Astrocyte (in vitro differentiated cells and primary cell): Measurements from ENCODE around the gene TBXAS1. TPM values are rescaled to one million over a fixed set of nuclear protein-coding genes. Genes with fewer than 3 reads are reported as not detected.

Experiments used
- DNase-seq: peaks from one replicate; pipeline ENCODE4 v3.0.0-alpha.2; 2010; ENCODE audit warnings: low read depth
- FAIRE-seq: peaks from 2 replicates; lab custom pipeline; 2011; peaks lifted over from hg19 to GRCh38; lab: Jason Lieb, UNC
- H2AFZ ChIP-seq: 2 replicates; pipeline ENCODE4 v1.6.0; 2012; ENCODE audit warnings: low read depth, low read length, inconsistent platforms
- H3K27ac ChIP-seq: 2 replicates; pipeline ENCODE4 v1.5.1; 2011; ENCODE audit warnings: low read depth, low read length, inconsistent platforms
- H3K27me3 ChIP-seq: 2 replicates; pipeline ENCODE4 v1.6.0; 2011; ENCODE audit warnings: low read length, inconsistent platforms; ENCODE audit not compliant: insufficient read depth
- H3K36me3 ChIP-seq: 2 replicates; pipeline ENCODE4 v1.5.1; 2011; ENCODE audit warnings: low read length, inconsistent platforms; ENCODE audit not compliant: insufficient read depth
- H3K4me1 ChIP-seq: 2 replicates; pipeline ENCODE4 v1.5.1; 2011; ENCODE audit warnings: low read length, inconsistent platforms; ENCODE audit not compliant: insufficient read depth
- H3K4me2 ChIP-seq: 2 replicates; pipeline ENCODE4 v1.6.0; 2012; ENCODE audit warnings: low read length, inconsistent platforms
- H3K4me3 ChIP-seq: 2 replicates; pipeline ENCODE4 v1.5.1; 2011; ENCODE audit warnings: low read depth, mild to moderate bottlenecking, low read length, inconsistent platforms; ENCODE audit not compliant: insufficient read depth
- H3K79me2 ChIP-seq: 2 replicates; pipeline ENCODE4 v1.6.0; 2012; ENCODE audit warnings: mild to moderate bottlenecking, low read length, inconsistent platforms; ENCODE audit not compliant: insufficient read depth
- H3K9ac ChIP-seq: 2 replicates; pipeline ENCODE4 v1.6.0; 2012; ENCODE audit warnings: mild to moderate bottlenecking, low read length, inconsistent platforms
- H3K9me3 ChIP-seq: 2 replicates; pipeline ENCODE4 v1.5.1; 2012; ENCODE audit warnings: low read depth, mild to moderate bottlenecking, low read length, inconsistent platforms; ENCODE audit not compliant: insufficient read depth
- H4K20me1 ChIP-seq: 2 replicates; pipeline ENCODE4 v1.6.0; 2012; ENCODE audit warnings: low read length, inconsistent platforms; ENCODE audit not compliant: insufficient read depth
- H3K27ac Mint-ChIP-seq: one replicate; pipeline ENCODE4 v1.8.0; 2021; ENCODE audit warnings: mild to moderate bottlenecking, mixed read lengths; ENCODE audit not compliant: unreplicated experiment
- H3K27me3 Mint-ChIP-seq: one replicate; pipeline ENCODE4 v1.8.0; 2021; ENCODE audit warnings: low read depth, mixed read lengths; ENCODE audit not compliant: unreplicated experiment
- H3K36me3 Mint-ChIP-seq: one replicate; pipeline ENCODE4 v1.8.0; 2021; ENCODE audit warnings: low read depth, mixed read lengths; ENCODE audit not compliant: unreplicated experiment
- H3K4me1 Mint-ChIP-seq: one replicate; pipeline ENCODE4 v1.8.0; 2021; ENCODE audit warnings: low read depth, mixed read lengths; ENCODE audit not compliant: unreplicated experiment
- H3K4me3 Mint-ChIP-seq: one replicate; pipeline ENCODE4 v1.8.0; 2021; ENCODE audit warnings: mild to moderate bottlenecking, moderate library complexity, mixed read lengths; ENCODE audit not compliant: unreplicated experiment
- H3K9me3 Mint-ChIP-seq: one replicate; pipeline ENCODE4 v1.8.0; 2021; ENCODE audit warnings: mild to moderate bottlenecking, mixed read lengths; ENCODE audit not compliant: unreplicated experiment
- CTCF ChIP-seq: IDR thresholded peaks from 2 replicates; pipeline ENCODE4 v1.5.1; 2011; ENCODE audit warnings: low read depth, mild to moderate bottlenecking, inconsistent platforms, low read length, moderate library complexity; ENCODE audit not compliant: insufficient read depth
- EZH2 ChIP-seq: IDR thresholded peaks from 2 replicates; pipeline ENCODE4 v1.6.1; 2012; ENCODE audit warnings: mild to moderate bottlenecking, low read length, inconsistent platforms; ENCODE audit not compliant: insufficient read depth
- total RNA-seq: library from RNA; stranded (reverse); gene quantifications from 2 replicates; pipeline ENCODE4 v1.2.1, GENCODE V29; 2021

The TBXAS1 gene
- total RNA-seq, 1 donor from 2014 or later = 1.1 TPM

GRCh38 chr7:140034421-140034820, 205.4 kb downstream of the TBXAS1 start:
- Histone ChIP-seq H2AFZ (no peak overlapping the region), H3K36me3 (no peaks in the 10 kb centered on the region), H3K27me3 (no peaks in the 10 kb centered on the region), H3K4me2 (no peak overlapping the region), H4K20me1 (no peaks in the 10 kb centered on the region), H3K79me2 (no peaks in the 10 kb centered on the region), H3K9ac (no peak overlapping the region), H3K4me3 (no peak overlapping the region), H3K4me1 (peaks cover 22% of the 10 kb centered on the region), H3K27ac (no peak overlapping the region), H3K9me3 (no peaks in the 10 kb centered on the region)
- DNase-seq = peak; percentile 12
- Mint-ChIP-seq H3K4me3 (no peak overlapping the region), H3K27me3 (no peaks in the 10 kb centered on the region), H3K4me1 (peaks cover 11% of the 10 kb centered on the region), H3K36me3 (peaks cover 25% of the 10 kb centered on the region), H3K27ac (no peak overlapping the region), H3K9me3 (no peaks in the 10 kb centered on the region)
- FAIRE-seq = no peak
- TF ChIP-seq CTCF (no peak), EZH2 (no peak)

GRCh38 chr7:140035400-140036223, 206.5 kb downstream of the TBXAS1 start:
- no peaks in the 10 kb centered on the region for H3K36me3 ChIP-seq
- H3K27ac ChIP-seq = no peak overlapping the region
- peak overlapping the region; percentile 55 for H3K4me2 ChIP-seq
- FAIRE-seq (peak; percentile 74), DNase-seq (peak; percentile 61)
- Mint-ChIP-seq H3K4me3 (no peak overlapping the region), H3K27me3 (no peaks in the 10 kb centered on the region), H3K4me1 (peaks cover 11% of the 10 kb centered on the region), H3K36me3 (peaks cover 36% of the 10 kb centered on the region), H3K9me3 (no peaks in the 10 kb centered on the region), H3K27ac (peak overlapping the region; percentile 77)
- H3K9me3 ChIP-seq = no peaks in the 10 kb centered on the region
- H3K27me3 ChIP-seq = no peaks in the 10 kb centered on the region
- H2AFZ ChIP-seq = no peak overlapping the region
- H4K20me1 ChIP-seq = no peaks in the 10 kb centered on the region
- TF ChIP-seq EZH2 (no peak), CTCF (no peak)
- H3K4me1 ChIP-seq = peaks cover 22% of the 10 kb centered on the region
- no peak overlapping the region for H3K4me3 ChIP-seq
- no peak overlapping the region for H3K9ac ChIP-seq
- no peaks in the 10 kb centered on the region for H3K79me2 ChIP-seq
